CD4-positive, alpha-beta T cell (primary cell): ENCODE measurements around the gene MEA1. TPM values are rescaled to one million over a fixed set of nuclear protein-coding genes. Genes with fewer than 3 reads are reported as not detected.

Source experiments
- ATAC-seq: fragments of 200-7000 bp; cut with Tn5 transposase; one replicate; pipeline ENCODE4 v1.10.0; 2022; ENCODE audit warnings: mild to moderate bottlenecking; ENCODE audit not compliant: poor library complexity
- CTCF ChIA-PET: fragments of 350-600 bp; sonication (Branson Sonifier 250); formaldehyde crosslinking; loops from one replicate; lab custom pipeline; 2021; ENCODE audit warnings: antibody characterized with exemption, inconsistent platforms; lab: Charles Lee
- POLR2A ChIA-PET: fragments of 350-600 bp; sonication (Branson Sonifier 250); formaldehyde crosslinking; loops from one replicate; lab custom pipeline; 2021; ENCODE audit warnings: antibody characterized with exemption, inconsistent platforms; lab: Charles Lee
- DNase-seq, 14 experiments: peaks; one replicate each; pipeline ENCODE4 v3.0.0-alpha.2; 2013 to 2020; ENCODE audit warnings: mixed read lengths in 2 of 14
- H3K27ac ChIP-seq, 2 donors: one replicate each; pipeline versions ENCODE4 v1.5.1 to v1.7.0; 2013; ENCODE audit warnings: low read length in 2 of 2, low read depth in 1 of 2, mild to moderate bottlenecking in 1 of 2
- H3K27me3 ChIP-seq, 2 experiments: 1 replicate in 1 of 2; 2 replicates in 1 of 2; pipeline versions ENCODE4 v1.6.1 to v1.7.0; 2013; ENCODE audit warnings: low read length in 2 of 2, control low read depth in 1 of 2, mild to moderate bottlenecking in 1 of 2, moderate library complexity in 1 of 2; ENCODE audit not compliant: insufficient read depth in 2 of 2, control insufficient read depth in 1 of 2
- H3K36me3 ChIP-seq: one replicate; pipeline ENCODE4 v1.6.1; 2013; ENCODE audit warnings: low read length, control low read depth; ENCODE audit not compliant: insufficient read depth
- H3K4me1 ChIP-seq: one replicate; pipeline ENCODE4 v1.6.1; 2013; ENCODE audit warnings: low read length, control low read depth; ENCODE audit not compliant: insufficient read depth
- H3K4me3 ChIP-seq: one replicate; pipeline ENCODE4 v1.5.1; 2013; ENCODE audit warnings: mild to moderate bottlenecking, low read length, moderate library complexity
- H3K9me3 ChIP-seq, 2 experiments: 1 replicate in 1 of 2; 2 replicates in 1 of 2; pipeline versions ENCODE4 v1.6.1 to v1.7.0; 2013; ENCODE audit warnings: low read length in 2 of 2, mild to moderate bottlenecking in 2 of 2, control low read depth in 1 of 2, moderate library complexity in 1 of 2; ENCODE audit not compliant: control insufficient read depth in 1 of 2, insufficient read depth in 1 of 2
- H3K27ac Mint-ChIP-seq: one replicate; pipeline ENCODE4 v1.8.0; 2020; ENCODE audit warnings: mixed read lengths
- H3K27me3 Mint-ChIP-seq: one replicate; pipeline ENCODE4 v1.8.0; 2021; ENCODE audit warnings: mixed read lengths
- H3K36me3 Mint-ChIP-seq: one replicate; pipeline ENCODE4 v1.8.0; 2021; ENCODE audit warnings: low read depth, mixed read lengths
- H3K4me1 Mint-ChIP-seq: one replicate; pipeline ENCODE4 v1.8.0; 2021; ENCODE audit warnings: low read depth, mixed read lengths
- H3K4me3 Mint-ChIP-seq: one replicate; pipeline ENCODE4 v1.8.0; 2020; ENCODE audit warnings: mild to moderate bottlenecking, mixed read lengths
- H3K9me3 Mint-ChIP-seq: one replicate; pipeline ENCODE4 v1.8.0; 2020; ENCODE audit warnings: mixed read lengths
- intact Hi-C, 2 experiments: fragments of 100-400 bp; cut with DNase I in 1 of 2; cut with micrococcal nuclease in 1 of 2; formaldehyde crosslinking; loops; one replicate each; pipeline versions ENCODE4 v1.15.1 to v1.9.0; 2023 to 2025; cut with DNase I, micrococcal nuclease
- total RNA-seq, 174 experiments: library from RNA in 2 of 174; stranded (reverse) in 2 of 174; gene quantifications; one replicate each; pipeline ENCODE4 v1.2.3 and lab custom pipeline; 2021 to 2026
- TF ChIP-seq, protein P1 (sequence below): fragments of 200-600 bp; IDR thresholded peaks from one replicate; pipeline ENCODE4 v1.8.0; 2022; ENCODE audit warnings: antibody characterized with exemption, mild to moderate bottlenecking

MEA1 gene
- total RNA-seq, 2 experiments from 2014 or later = 13.6 to 17.0 TPM

DNA sequence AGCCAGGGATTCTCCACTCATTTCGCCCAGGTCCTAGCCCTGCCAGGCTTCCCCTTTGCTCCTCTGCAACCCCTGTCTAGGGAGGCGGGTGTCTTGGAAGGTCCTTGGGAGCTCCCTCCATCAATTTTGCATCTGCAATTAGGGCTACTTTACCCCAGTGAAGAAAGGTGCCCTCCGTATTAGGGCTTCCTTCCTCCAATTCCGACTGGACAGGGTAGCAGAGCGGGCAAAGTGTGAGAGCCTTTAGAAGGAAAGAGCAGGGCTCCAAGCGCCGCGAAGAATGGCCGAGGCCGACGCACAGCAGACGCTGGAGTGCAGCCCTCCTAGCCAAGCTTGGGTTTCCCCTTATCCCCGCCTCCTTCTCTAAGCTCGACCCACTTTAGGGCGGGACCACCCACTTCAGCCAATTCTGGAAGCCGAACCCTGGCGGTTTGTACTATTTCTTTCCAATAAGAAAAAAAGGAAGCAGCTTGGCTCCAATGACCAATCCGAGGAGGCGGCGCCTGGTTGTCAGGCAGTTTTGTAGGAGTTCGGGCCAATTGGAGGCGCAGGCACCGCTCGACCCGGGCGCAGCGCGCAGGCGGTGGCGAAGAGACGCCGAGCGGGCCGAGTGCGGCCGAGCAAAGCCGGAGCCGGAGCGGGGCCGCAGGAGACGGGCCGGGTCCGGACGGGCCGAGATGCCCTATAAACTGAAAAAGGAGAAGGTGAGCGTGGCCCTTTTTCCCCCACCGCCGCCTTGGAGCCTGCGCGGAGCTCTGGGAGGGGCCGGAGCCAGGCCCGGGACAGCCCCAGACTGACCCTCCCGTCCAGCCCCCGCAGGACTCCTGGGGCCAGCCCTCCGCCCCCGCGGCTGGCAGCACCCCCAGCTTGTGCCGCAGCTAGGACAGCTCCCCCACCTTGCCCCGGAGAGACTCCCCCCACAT lies 29.5 kb downstream of the MEA1 start, which contains the start of gene PPP2R5D:
Gene PPP2R5D, plus strand, starts transcription at position 570 of the 923 bp plus-strand sequence. Its CDS starts 108 bp downstream, at position 678.
- peak within 1 kb of the TSS; percentile 93 for H3K4me3 Mint-ChIP-seq
- no peaks in the 10 kb centered on the region for H3K9me3 Mint-ChIP-seq
- POLR2A ChIA-PET = interaction anchor here (0.6 to 2.4 kb wide), 36 partner anchors 9 to 1403 kb away, joined by 3 to 91 read pairs (median 6); partner anchors contain the start of genes BICRAL, CDC5L, CNPY3 and CUL7
- CTCF ChIA-PET = interaction anchor here (0.7 to 1.1 kb wide), 3 partner anchors 8 to 83 kb away, joined by 3 to 4 read pairs (median 3); partner anchors contain the start of gene KLHDC3
- Histone ChIP-seq H3K4me3 (peak within 1 kb of the TSS; percentile 81), H3K9me3 (no peaks in the 10 kb centered on the region), H3K27ac (peak within 1 kb of the TSS; percentile 73 to 77), H3K27me3 (no peaks in the 10 kb centered on the region), H3K4me1 (peaks cover 56% of the 10 kb centered on the region), H3K36me3 (peaks cover 18% of the 10 kb centered on the region)
- intact Hi-C loops = loop anchor here (1.0 to 2.0 kb wide), 3 partner anchors 29 to 75 kb away; partner anchors contain the start of genes KLC4 (in 1 of the 2), KLHDC3 (in 1 of the 2), MEA1 (in 1 of the 2) and MRPL2 (in 1 of the 2)
- H3K36me3 Mint-ChIP-seq = peaks cover 23% of the 10 kb centered on the region
- peak within 1 kb of the TSS; percentile 96 for H3K27ac Mint-ChIP-seq
- DNase-seq (peak; percentile 93 to 99 (median 96)), ATAC-seq (peak; percentile 90)
- H3K4me1 Mint-ChIP-seq = peaks cover 67% of the 10 kb centered on the region
- TF ChIP-seq, protein P1, sequence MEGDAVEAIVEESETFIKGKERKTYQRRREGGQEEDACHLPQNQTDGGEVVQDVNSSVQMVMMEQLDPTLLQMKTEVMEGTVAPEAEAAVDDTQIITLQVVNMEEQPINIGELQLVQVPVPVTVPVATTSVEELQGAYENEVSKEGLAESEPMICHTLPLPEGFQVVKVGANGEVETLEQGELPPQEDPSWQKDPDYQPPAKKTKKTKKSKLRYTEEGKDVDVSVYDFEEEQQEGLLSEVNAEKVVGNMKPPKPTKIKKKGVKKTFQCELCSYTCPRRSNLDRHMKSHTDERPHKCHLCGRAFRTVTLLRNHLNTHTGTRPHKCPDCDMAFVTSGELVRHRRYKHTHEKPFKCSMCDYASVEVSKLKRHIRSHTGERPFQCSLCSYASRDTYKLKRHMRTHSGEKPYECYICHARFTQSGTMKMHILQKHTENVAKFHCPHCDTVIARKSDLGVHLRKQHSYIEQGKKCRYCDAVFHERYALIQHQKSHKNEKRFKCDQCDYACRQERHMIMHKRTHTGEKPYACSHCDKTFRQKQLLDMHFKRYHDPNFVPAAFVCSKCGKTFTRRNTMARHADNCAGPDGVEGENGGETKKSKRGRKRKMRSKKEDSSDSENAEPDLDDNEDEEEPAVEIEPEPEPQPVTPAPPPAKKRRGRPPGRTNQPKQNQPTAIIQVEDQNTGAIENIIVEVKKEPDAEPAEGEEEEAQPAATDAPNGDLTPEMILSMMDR = no peak
- H3K27me3 Mint-ChIP-seq = no peaks in the 10 kb centered on the region

DNA sequence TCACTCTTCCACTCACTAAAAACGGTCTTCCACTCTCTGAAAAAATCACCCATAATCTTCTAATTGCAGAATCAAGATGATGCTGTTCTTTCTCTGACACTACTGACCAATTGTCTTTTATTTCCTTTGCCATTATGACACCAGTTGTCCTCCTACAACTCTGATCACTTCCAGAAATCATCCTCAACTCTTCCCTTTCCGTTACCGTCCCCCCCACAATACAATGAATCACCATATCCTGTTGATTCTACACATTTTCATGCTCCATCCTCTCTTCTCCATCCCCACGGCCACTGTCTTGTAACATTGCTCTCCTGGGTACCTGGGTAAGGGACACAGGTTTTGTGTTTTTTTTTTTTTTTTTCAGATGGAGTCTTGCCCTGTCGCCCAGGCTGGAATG lies 31.9 kb downstream of the MEA1 start:
- Histone ChIP-seq H3K36me3 (peaks cover 2% of the 10 kb centered on the region), H3K27ac (no peak overlapping the region), H3K4me3 (no peak overlapping the region), H3K9me3 (no peaks in the 10 kb centered on the region), H3K27me3 (no peaks in the 10 kb centered on the region), H3K4me1 (peaks cover 60% of the 10 kb centered on the region)
- TF ChIP-seq, protein P1 = no peak
- ChIA-PET CTCF (no interaction called here), POLR2A (no interaction called here)
- no peak for ATAC-seq
- Mint-ChIP-seq H3K4me3 (peak overlapping the region; percentile 59), H3K27me3 (no peaks in the 10 kb centered on the region), H3K4me1 (peaks cover 64% of the 10 kb centered on the region), H3K27ac (peak overlapping the region; percentile 77), H3K36me3 (peaks cover 18% of the 10 kb centered on the region), H3K9me3 (no peaks in the 10 kb centered on the region)
- DNase-seq = no peak
- intact Hi-C loops = no loop called here

DNA sequence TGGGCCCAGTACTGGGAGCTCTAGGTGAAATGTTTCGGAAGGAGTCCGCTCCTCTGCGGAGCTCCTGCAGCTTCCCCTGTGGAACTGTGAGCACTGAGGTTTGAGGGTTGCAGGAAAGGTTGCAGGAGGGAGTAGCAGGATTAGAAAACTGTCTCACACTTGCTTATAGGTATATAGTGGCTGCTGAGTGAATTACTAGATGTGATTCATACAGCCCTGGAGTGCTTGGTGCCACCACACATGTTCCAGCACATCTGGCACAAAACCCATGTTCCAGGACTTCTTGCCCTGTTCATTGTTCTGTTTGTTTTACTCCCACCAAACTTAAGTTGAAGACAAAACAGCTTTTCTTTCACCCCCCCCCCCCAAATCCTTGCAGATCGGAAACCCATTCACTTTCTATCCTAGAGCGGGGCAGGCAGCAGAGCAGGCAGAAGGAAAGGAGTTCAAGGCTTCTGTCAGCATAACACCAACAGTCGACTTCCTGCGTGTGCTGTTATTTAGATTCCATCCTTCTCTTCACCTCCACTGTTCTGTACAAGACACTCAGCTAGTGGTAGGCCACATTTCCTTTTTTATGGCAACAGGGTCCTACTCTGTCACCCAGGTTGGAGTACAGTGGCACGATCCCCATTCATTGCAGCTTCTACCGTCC lies 34.1 kb downstream of the MEA1 start:
- Mint-ChIP-seq H3K27ac (peak overlapping the region; percentile 97), H3K4me3 (peak overlapping the region; percentile 95), H3K4me1 (peaks cover 52% of the 10 kb centered on the region), H3K36me3 (peaks cover 21% of the 10 kb centered on the region), H3K27me3 (no peaks in the 10 kb centered on the region), H3K9me3 (no peaks in the 10 kb centered on the region)
- peak overlapping the region; percentile 83 to 85 for H3K27ac ChIP-seq
- H3K36me3 ChIP-seq = peaks cover 6% of the 10 kb centered on the region
- H3K4me1 ChIP-seq = peaks cover 50% of the 10 kb centered on the region
- no peaks in the 10 kb centered on the region for H3K9me3 ChIP-seq
- H3K4me3 ChIP-seq = peak overlapping the region; percentile 85
- CTCF ChIA-PET = interaction anchor here (0.7 to 1.6 kb wide), 4 partner anchors 8 to 78 kb away, joined by 3 to 4 read pairs (median 4); partner anchors contain the start of genes CNPY3 and MEA1
- ATAC-seq = peak; percentile 16
- intact Hi-C loops = loop anchor here (1.0 to 5.0 kb wide), 5 partner anchors 34 to 449 kb away; partner anchors contain the start of genes CNPY3 (in 2 of the 2), CUL7 (in 2 of the 2) and MEA1 (in 1 of the 2)
- H3K27me3 ChIP-seq = no peaks in the 10 kb centered on the region
- TF ChIP-seq, protein P1 = no peak
- POLR2A ChIA-PET = interaction anchor here (0.7 to 3.9 kb wide), 34 partner anchors 9 to 1267 kb away, joined by 3 to 135 read pairs (median 6); partner anchors contain the start of genes ABCC10, BICRAL, CNPY3 and CUL7
- DNase-seq = peak in 5 of 14 experiments; percentile 1 to 35 (median 8)
